Measurements from ENCODE around the gene TMEM258. TPM values are rescaled to one million over a fixed set of nuclear protein-coding genes. Genes with fewer than 3 reads are reported as not detected.

The TMEM258 gene
- total and polyA plus RNA-seq, 4 donors: 43.9 to 229 (median 163) TPM

- peaks cover 0 to under 1% (median 0%) of the 10 kb centered on the region in 5 donors for H3K4me1 ChIP-seq (ENCODE audit: control insufficient read depth in 5 of 5, insufficient read depth in 5 of 5, low read length in 5 of 5)
- no peak for ATAC-seq (ENCODE audit: insufficient read depth, low FRiP score)
- TF ChIP-seq CTCF (IDR thresholded peaks at IDR 0.05; ENCODE audit: control extremely low read depth, extremely low read depth): no peak
- H3K9me3 ChIP-seq (ENCODE audit: control insufficient read depth in 4 of 4, insufficient read depth in 3 of 4, low read length in 3 of 4): no peaks in the 10 kb centered on the region
- H3K36me3 ChIP-seq (ENCODE audit: control insufficient read depth in 4 of 4, insufficient read depth in 4 of 4, low read length in 4 of 4): peaks cover 0 to 34% (median 20%) of the 10 kb centered on the region in 4 donors
- H3K27me3 ChIP-seq (ENCODE audit: control insufficient read depth in 3 of 3, insufficient read depth in 3 of 3, low read length in 2 of 3): no peaks in the 10 kb centered on the region
- H3K27ac ChIP-seq (ENCODE audit: low read depth in 1 of 2, low read length in 1 of 2): no peak overlapping the region
- WGBS, 2 donors: 93 to 98% methylated on average over 3 of the region's 3 CpGs
- H3K4me3 ChIP-seq: no peak overlapping the region
- H3K9ac ChIP-seq (ENCODE audit: insufficient read depth in 1 of 2, low read length in 2 of 2): no peak overlapping the region
- DNase-seq: no peak
Measured at GRCh38 chr11:61782299-61782698, 10.1 kb downstream of the TMEM258 start.

DNA sequence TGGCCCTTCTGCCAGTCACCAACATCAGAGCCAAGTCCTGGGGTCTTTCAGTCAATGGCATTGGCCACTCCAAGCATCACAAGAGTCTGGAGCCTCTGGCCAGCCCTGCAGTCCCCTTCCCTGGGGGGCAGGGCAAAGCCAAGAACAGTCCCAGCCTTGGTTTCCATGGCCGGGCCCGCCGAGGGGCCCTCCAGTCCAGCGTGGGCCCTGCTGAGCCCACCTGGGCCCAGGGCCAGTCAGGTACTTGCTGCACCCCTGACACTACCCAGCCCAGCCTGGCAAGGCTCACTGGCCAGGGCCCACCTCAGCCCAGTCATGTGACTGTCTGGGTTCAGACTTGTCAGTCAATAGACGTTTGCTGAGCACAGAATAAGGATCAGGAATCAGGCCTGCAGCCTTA is 10.8 kb downstream of the TMEM258 start:
- DNase-seq: no peak
- ATAC-seq (ENCODE audit: insufficient read depth, low FRiP score): no peak
- WGBS, 2 donors: 85 to 88% methylated on average over 5 of the region's 5 CpGs

DNA sequence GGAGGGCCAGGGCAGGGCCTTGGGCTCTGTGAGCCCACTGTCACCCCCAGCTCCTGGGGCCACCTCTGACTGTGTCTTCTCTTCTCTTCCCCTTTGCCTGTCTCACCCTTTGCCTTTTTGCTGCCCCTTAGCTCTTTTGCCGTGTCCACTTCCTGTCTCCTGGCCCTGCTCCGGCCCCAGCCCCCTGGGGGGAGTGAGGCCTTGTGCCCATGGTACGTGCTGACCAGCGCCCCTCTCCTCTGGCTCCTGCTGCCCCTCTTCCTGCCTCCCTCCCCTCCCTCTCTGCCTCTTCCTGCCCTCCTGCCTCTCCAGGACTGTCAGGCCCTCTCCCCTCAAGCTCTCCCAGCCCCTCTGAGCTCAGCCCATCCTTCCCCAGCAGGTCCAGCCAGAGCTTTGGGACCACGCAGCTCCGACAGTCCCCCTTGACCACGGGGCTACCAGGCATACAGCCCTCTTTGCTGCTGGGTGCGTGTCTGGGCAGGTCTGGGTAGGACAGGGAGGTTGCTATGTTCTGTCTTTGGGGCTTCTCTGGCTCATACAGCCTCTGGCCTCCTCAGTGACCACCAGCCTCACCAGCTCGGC is 11.7 kb downstream of the TMEM258 start:
- Histone ChIP-seq H3K9ac (ENCODE audit: insufficient read depth in 1 of 2, low read length in 2 of 2) (no peak overlapping the region), H3K36me3 (ENCODE audit: control insufficient read depth in 4 of 4, insufficient read depth in 4 of 4, low read length in 4 of 4) (peaks cover 0 to 19% (median 14%) of the 10 kb centered on the region in 4 donors), H3K9me3 (ENCODE audit: control insufficient read depth in 4 of 4, insufficient read depth in 3 of 4, low read length in 3 of 4) (no peaks in the 10 kb centered on the region), H3K4me1 (ENCODE audit: control insufficient read depth in 5 of 5, insufficient read depth in 5 of 5, low read length in 5 of 5) (peaks cover 0 to 2% (median 0%) of the 10 kb centered on the region in 5 donors), H3K4me3 (no peak overlapping the region), H3K27me3 (ENCODE audit: control insufficient read depth in 3 of 3, insufficient read depth in 3 of 3, low read length in 2 of 3) (no peaks in the 10 kb centered on the region), H3K27ac (ENCODE audit: low read depth in 1 of 2, low read length in 1 of 2) (no peak overlapping the region)
- ATAC-seq (ENCODE audit: insufficient read depth, low FRiP score) (no peak), DNase-seq (no peak)
- no peak for TF ChIP-seq CTCF (IDR thresholded peaks at IDR 0.05; ENCODE audit: control extremely low read depth, extremely low read depth)
- WGBS, 2 donors: 84 to 92% methylated on average over 8 to 9 of the region's 9 CpGs

More for the DNA sequence above, 10.8 kb downstream of the TMEM258 start:
- no peak for TF ChIP-seq CTCF (IDR thresholded peaks at IDR 0.05; ENCODE audit: control extremely low read depth, extremely low read depth)
- peaks cover 0 to 2% (median 0%) of the 10 kb centered on the region in 5 donors for H3K4me1 ChIP-seq (ENCODE audit: control insufficient read depth in 5 of 5, insufficient read depth in 5 of 5, low read length in 5 of 5)
- H3K9me3 ChIP-seq (ENCODE audit: control insufficient read depth in 4 of 4, insufficient read depth in 3 of 4, low read length in 3 of 4): no peaks in the 10 kb centered on the region
- peaks cover 0 to 28% (median 17%) of the 10 kb centered on the region in 4 donors for H3K36me3 ChIP-seq (ENCODE audit: control insufficient read depth in 4 of 4, insufficient read depth in 4 of 4, low read length in 4 of 4)
- H3K4me3 ChIP-seq: no peak overlapping the region
- H3K9ac ChIP-seq (ENCODE audit: insufficient read depth in 1 of 2, low read length in 2 of 2): no peak overlapping the region
- H3K27ac ChIP-seq (ENCODE audit: low read depth in 1 of 2, low read length in 1 of 2): no peak overlapping the region
- H3K27me3 ChIP-seq (ENCODE audit: control insufficient read depth in 3 of 3, insufficient read depth in 3 of 3, low read length in 2 of 3): no peaks in the 10 kb centered on the region
